ENCODE results near the gene TEX264.

The TEX264 gene

GRCh38 chr3:51676102-51676640 lies 5.1 kb downstream of the TEX264 start:
- DNase-seq, result no peak

GRCh38 chr3:51677358-51677757 lies 6.3 kb downstream of the TEX264 start:
- DNase-seq, result no peak

GRCh38 chr3:51678186-51678585 lies 7.1 kb downstream of the TEX264 start:
- no peak for DNase-seq

GRCh38 chr3:51678641-51679040 lies 7.6 kb downstream of the TEX264 start:
- no peak for DNase-seq

GRCh38 chr3:51679318-51679717 lies 8.3 kb downstream of the TEX264 start:
- no peak for DNase-seq

DNA sequence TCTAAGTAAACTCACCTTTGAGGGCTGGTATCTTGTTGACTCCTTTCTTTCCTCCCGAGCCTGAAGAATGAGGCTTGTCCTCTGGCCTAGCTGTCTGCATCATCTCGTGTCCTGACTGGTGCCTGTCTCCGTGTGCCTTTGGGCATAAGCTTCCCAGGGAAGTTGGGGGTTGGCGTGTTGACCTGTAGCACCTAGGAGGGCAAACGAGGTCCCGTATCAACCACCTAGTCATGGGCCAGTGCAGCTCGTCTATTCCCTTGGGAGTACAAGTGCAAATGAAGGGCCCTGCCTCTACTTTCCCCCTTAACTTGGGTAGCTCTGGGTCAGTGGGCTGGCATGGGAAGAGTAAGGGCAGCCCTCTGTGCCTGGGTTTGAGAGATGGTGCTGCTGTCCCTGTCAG lies 8.7 kb downstream of the TEX264 start:
- DNase-seq, result no peak

DNA sequence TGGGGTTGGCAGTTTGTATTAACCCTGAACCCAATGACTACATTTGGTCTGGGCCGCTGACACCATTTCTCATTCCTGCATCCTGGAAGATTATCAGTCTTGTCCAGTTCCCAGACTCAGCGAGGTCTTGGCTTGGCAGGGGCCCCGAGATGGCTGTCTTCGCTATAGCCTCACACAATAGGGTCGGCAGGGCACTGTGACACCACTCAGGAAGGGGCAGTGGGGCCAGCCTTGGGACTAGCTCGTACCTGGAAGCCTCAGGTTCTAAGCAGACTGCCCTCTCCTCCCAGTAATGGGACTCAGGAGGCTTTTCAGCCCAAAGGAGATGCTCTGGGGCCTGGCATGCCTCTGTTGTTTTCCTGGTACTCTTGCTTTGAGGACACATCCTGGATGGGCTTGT lies 9.1 kb downstream of the TEX264 start:
- DNase-seq, result no peak

DNA sequence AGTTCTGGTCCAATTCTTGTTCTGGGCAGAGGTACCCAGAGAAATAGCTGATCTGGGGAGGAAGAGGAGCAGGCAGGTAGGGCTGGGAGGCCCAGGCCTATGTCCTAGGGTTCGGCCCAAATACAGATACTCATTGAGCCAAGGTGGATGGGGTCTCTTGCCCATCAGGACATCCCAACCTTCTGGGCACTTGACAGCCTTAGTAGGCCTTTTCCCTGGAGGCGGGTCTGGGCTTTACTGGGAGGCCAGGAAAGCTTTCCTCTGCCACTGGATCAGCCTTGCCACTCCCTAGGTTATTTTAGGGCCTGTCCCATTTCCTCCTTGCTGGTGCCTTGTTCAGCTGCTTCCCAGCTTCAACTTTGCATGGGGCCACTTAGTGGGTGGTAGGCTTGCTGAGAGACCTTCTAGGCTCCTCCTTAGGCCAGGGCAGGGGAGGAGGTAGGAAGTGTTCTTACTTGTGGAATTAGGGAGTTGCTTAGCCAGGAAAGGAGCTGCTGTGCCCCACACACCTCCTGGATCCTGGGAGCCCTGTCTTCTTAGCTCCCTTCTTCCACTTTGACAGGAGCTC lies 9.7 kb downstream of the TEX264 start:
- no peak for DNase-seq

GRCh38 chr3:51681453-51681852 lies 10.4 kb downstream of the TEX264 start:
- no peak for DNase-seq

GRCh38 chr3:51682079-51682478 lies 11.0 kb downstream of the TEX264 start:
- DNase-seq, result no peak

GRCh38 chr3:51682526-51682925 lies 11.5 kb downstream of the TEX264 start:
- no peak for DNase-seq

DNA sequence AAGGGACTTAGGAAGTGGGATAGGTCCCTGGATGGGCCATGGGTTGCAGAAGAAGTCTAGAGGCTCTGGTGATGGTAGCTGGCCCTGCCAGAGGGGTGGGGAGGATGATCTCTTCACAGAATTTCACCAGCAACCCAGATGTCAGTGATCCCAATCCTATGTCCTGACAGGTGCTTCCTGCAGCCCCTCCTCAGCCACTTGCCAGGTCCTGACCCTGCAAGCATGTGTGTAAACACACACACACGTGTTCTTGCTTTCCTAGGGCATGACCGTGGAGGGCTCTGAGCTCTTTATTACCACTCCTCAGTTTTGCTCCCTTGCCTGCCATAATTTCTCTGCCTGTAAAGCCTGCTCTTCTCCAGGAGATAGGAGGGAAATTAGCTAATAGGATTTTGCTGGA lies 12.5 kb downstream of the TEX264 start:
- DNase-seq, result no peak

- no peak for DNase-seq
Measured at GRCh38 chr3:51684971-51685751, 14.1 kb downstream of the TEX264 start.

DNA sequence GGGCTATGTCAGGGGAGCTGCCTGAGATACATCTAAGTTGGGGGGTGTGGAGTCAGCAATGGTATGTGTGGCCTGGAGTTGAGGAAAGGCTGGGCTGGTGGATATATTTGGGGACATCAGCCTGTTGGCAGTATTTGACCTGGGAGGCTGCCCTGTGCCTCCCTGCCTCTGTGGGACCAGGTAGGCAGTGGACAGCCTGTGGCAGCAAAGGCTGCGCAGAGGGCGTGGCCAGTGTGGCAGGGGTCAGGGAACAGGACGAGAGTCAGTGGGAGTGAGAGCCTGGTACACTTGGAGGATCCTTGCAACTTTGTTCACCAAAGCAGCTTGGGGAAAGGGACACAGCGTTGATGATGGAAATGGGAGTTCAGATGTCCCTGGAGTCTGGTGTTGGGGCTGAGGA lies 15.0 kb downstream of the TEX264 start:
- DNase-seq, result no peak

GRCh38 chr3:51686512-51687215 lies 15.6 kb downstream of the TEX264 start:
- no peak for DNase-seq

DNA sequence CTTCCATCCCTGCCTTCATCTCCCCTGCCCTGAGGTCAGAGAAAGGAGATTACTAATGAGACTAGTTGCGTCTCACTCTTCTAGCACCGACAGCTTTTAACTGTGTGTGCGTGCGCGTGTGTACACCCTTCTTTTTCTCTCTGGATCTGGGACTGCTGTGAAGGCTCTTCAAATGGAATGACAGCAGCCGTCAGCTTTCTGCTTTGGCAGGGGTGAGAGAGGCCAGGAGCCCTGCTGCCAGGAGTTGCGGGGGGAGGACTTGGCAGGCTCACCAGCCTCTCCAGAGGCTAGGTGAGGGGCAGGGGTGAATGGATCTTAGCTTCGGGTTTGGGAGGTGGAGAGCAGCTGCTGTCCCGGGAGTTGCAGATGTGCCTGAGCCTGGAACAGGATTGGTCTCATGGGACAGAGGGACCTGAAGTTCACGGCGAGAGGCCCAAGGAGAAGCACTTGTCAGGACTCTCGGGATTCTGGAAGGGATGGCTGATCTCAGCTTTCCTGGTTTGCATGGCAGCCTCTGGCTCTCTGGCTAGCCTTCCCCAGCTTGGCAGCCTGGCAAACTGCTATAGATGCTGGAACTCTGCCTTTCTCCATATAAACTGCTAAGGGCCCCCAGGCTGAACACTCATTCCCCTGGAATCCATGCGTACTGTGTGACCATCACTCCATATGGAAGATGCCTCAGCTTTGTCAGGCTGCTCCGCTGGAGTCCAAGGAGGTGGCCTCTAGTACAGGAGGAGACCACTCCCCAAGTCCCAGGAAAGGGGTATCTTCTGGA lies 16.6 kb downstream of the TEX264 start:
- DNase-seq, result no peak

- DNase-seq, result no peak
Measured at GRCh38 chr3:51688206-51688600, 17.2 kb downstream of the TEX264 start.

DNA sequence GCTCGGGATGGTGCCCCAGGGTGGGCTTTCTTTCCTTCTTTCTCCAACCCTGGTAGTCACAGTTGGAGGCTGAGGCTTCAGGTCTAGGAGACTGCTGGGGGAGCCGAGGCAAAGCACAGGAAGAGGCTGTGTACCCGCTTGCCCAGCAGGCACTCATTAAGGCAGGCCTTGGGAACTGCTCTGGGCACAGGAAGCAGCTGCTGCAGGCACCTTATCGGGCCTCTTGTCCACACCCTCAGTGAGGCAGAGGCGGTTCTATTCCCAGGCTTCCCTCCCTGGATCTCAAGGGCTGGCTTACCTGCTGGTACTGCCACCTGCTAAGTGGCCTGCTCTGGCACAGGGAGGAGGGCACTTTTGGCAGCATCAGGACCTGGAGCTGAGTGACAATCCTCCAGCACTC lies 20.0 kb downstream of the TEX264 start:
- DNase-seq, result no peak

- no peak for DNase-seq
Measured at GRCh38 chr3:51691949-51692348, 20.9 kb downstream of the TEX264 start.

GRCh38 chr3:51692980-51693395 lies 21.9 kb downstream of the TEX264 start:
- no peak for DNase-seq

DNA sequence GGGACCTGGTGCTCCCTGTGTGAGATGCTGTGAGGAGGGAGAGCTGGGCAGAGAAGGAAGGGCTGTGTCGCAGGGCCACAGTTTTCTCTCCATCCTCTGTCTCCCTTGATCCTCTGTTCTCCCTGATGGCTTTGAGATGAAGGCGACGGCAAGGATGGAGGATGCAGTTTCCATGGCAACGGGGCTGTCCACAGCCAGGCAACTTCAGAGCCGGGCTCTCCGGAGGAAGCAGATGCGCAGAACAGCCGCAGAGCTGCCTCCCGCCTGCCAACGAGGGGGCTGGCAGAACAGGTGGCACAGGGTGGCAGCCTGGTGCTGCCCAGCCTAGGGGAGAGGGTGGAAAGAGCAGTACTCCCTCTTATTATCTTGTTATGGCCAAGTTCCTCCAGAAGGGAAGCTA lies 25.9 kb downstream of the TEX264 start:
- no peak for DNase-seq

- DNase-seq, result no peak
Measured at GRCh38 chr3:51698209-51698608, 27.2 kb downstream of the TEX264 start.

GRCh38 chr3:51700403-51700802 lies 29.4 kb downstream of the TEX264 start:
- DNase-seq, result no peak

All from NCI-H2171 (cell line).